PC-9 (cell line): ENCODE results near the gene MX2.

ENCODE experiments used
- EZH2 ChIP-seq: fragments of 200-600 bp; sonication (generic); IDR thresholded peaks from 2 replicates; pipeline ENCODE4 v1.8.0; 2017; ENCODE audit warnings: antibody characterized with exemption, low read depth
- TF ChIP-seq, protein P1 (sequence below): fragments of 200-600 bp; sonication (generic); conservative IDR thresholded peaks from 2 replicates; pipeline ENCODE4 v1.6.1; 2017; ENCODE audit warnings: mixed run types, antibody characterized with exemption, mild to moderate bottlenecking, moderate library complexity

DNA sequence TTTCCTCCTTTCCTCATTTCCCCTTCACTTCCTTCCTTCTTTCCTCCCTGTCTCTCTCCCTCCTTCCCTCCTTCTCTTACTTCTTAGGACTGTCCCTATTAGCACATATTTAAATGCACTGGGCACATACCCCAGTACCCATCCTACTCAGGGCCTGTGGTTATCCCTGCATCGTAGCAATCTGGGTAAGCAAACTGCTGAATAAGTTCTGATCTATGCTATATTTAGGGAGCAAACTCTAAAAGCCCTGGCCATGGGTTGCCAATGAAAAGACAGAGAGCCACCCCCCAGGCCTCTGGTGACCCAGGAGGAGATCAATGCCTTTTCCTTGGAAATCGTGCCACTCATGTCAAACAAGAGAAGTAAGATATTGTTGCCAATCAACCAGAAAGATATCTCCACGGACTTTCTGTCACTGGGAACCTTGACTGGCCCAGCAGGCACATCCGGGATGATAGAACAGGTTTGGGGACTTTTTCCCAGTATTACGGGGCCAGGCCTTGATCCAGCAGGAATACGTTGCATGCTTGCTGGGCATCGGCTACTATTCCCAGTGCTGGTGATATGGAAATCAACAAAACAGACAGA lies 39.8 kb upstream of the MX2 start:
- TF ChIP-seq, protein P1, sequence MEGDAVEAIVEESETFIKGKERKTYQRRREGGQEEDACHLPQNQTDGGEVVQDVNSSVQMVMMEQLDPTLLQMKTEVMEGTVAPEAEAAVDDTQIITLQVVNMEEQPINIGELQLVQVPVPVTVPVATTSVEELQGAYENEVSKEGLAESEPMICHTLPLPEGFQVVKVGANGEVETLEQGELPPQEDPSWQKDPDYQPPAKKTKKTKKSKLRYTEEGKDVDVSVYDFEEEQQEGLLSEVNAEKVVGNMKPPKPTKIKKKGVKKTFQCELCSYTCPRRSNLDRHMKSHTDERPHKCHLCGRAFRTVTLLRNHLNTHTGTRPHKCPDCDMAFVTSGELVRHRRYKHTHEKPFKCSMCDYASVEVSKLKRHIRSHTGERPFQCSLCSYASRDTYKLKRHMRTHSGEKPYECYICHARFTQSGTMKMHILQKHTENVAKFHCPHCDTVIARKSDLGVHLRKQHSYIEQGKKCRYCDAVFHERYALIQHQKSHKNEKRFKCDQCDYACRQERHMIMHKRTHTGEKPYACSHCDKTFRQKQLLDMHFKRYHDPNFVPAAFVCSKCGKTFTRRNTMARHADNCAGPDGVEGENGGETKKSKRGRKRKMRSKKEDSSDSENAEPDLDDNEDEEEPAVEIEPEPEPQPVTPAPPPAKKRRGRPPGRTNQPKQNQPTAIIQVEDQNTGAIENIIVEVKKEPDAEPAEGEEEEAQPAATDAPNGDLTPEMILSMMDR, result no peak
- TF ChIP-seq EZH2, result no peak
